GM10248 (cell line): Measurements from ENCODE around the gene SLC25A23.

Experiments
- CTCF ChIA-PET: fragments of 300-600 bp; sonication (Branson Sonifier 250); formaldehyde crosslinking; extraction: SDS; loops from one replicate; lab custom pipeline; 2021; ENCODE audit warnings: antibody characterized with exemption; lab: Yijun Ruan, JAX
- POLR2A ChIA-PET: fragments of 350-650 bp; sonication (Branson Sonifier 250); formaldehyde crosslinking; extraction: SDS; loops from one replicate; lab custom pipeline; 2020; ENCODE audit warnings: antibody characterized with exemption; lab: Yijun Ruan, JAX
- DNase-seq: peaks from one replicate; pipeline ENCODE4 v3.0.0; 2012; ENCODE audit errors: extremely low spot score
- CTCF ChIP-seq: IDR thresholded peaks from 2 replicates; pipeline ENCODE4 v1.5.1; 2012; ENCODE audit warnings: mild to moderate bottlenecking, low read depth; ENCODE audit errors: extremely low read depth, missing control alignments, control extremely low read depth

SLC25A23 gene

GRCh38 chr19:6499052-6499790, 39.6 kb upstream of the SLC25A23 start:
- DNase-seq, result no peak
- ChIA-PET POLR2A (interaction anchor here (0.9 kb wide), 1 partner anchor 31 kb away, joined by 6 read pairs; the partner anchor contains the start of gene TNFSF9), CTCF (interaction anchor here (1.2 to 4.6 kb wide), 6 partner anchors 9 to 365 kb away, joined by 3 to 33 read pairs (median 6); partner anchors contain the start of gene DENND1C)
- TF ChIP-seq CTCF, result no peak

- ChIA-PET POLR2A (interaction anchor here (0.9 kb wide), 1 partner anchor 32 kb away, joined by 6 read pairs; the partner anchor contains the start of gene TNFSF9), CTCF (interaction anchor here (1.4 to 4.6 kb wide), 4 partner anchors 9 to 18 kb away, joined by 4 to 33 read pairs (median 6); partner anchors contain the start of gene DENND1C)
- TF ChIP-seq CTCF, result no peak
- no peak for DNase-seq
Observed at GRCh38 chr19:6498294-6499036, 38.9 kb upstream of the SLC25A23 start.

- DNase-seq, result no peak
- ChIA-PET POLR2A (no interaction called here), CTCF (no interaction called here)
- TF ChIP-seq CTCF, result no peak
Observed at GRCh38 chr19:6495947-6496346, 36.4 kb upstream of the SLC25A23 start.

- POLR2A ChIA-PET, result no interaction called here
- DNase-seq, result no peak
- no peak for TF ChIP-seq CTCF
- CTCF ChIA-PET, result interaction anchor here (0.7 to 1.5 kb wide), 2 partner anchors 8 to 13 kb away, joined by 3 to 4 read pairs; partner anchors contain the start of gene DENND1C
Observed at GRCh38 chr19:6494438-6495036, 34.9 kb upstream of the SLC25A23 start.

- TF ChIP-seq CTCF, result no peak
- POLR2A ChIA-PET, result interaction anchor here (0.6 kb wide), 1 partner anchor 288 kb away, joined by 3 read pairs; no protein-coding TSS in a partner anchor
- DNase-seq, result no peak
- CTCF ChIA-PET, result interaction anchor here (0.7 to 4.4 kb wide), 6 partner anchors 10 to 372 kb away, joined by 3 to 30 read pairs (median 4); partner anchors contain the start of gene DENND1C
Observed at GRCh38 chr19:6491802-6492592, 32.4 kb upstream of the SLC25A23 start.

- no peak for DNase-seq
- ChIA-PET CTCF (interaction anchor here (0.9 to 4.4 kb wide), 8 partner anchors 8 to 373 kb away, joined by 3 to 30 read pairs (median 4); partner anchors contain the start of genes DENND1C and SLC25A23), POLR2A (no interaction called here)
- no peak for TF ChIP-seq CTCF
Observed at GRCh38 chr19:6490134-6490533, 30.5 kb upstream of the SLC25A23 start.
